ENCODE data around the gene MIEF1. TPM values are rescaled to one million over a fixed set of nuclear protein-coding genes. Genes with fewer than 3 reads are reported as not detected.

Gene MIEF1
- total RNA-seq, 1 experiment from 2014 or later: 29.9 TPM

DNA sequence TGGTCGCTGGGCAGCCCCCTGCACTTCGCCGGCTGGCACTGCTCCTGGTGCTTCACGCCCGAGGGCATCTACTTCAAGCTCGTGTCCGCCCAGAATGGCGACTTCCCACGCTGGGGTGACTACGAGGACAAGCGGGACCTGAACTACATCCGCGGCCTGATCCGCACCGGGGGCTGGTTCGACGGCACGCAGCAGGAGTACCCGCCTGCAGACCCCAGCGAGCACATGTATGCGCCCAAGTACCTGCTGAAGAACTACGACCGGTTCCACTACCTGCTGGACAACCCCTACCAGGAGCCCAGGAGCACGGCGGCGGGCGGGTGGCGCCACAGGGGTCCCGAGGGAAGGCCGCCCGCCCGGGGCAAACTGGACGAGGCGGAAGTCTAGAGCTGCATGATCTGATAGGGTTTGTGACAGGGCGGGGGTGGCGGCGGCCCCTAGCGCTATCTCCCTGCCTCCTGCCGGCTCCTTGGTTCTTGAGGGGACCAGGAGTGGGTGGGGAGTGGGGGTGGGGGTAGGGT is 13.5 kb upstream of the MIEF1 start:
- TF ChIP-seq, protein P1, sequence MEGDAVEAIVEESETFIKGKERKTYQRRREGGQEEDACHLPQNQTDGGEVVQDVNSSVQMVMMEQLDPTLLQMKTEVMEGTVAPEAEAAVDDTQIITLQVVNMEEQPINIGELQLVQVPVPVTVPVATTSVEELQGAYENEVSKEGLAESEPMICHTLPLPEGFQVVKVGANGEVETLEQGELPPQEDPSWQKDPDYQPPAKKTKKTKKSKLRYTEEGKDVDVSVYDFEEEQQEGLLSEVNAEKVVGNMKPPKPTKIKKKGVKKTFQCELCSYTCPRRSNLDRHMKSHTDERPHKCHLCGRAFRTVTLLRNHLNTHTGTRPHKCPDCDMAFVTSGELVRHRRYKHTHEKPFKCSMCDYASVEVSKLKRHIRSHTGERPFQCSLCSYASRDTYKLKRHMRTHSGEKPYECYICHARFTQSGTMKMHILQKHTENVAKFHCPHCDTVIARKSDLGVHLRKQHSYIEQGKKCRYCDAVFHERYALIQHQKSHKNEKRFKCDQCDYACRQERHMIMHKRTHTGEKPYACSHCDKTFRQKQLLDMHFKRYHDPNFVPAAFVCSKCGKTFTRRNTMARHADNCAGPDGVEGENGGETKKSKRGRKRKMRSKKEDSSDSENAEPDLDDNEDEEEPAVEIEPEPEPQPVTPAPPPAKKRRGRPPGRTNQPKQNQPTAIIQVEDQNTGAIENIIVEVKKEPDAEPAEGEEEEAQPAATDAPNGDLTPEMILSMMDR (IDR thresholded peaks at IDR 0.05): no peak
- TF ChIP-seq SIN3A (IDR thresholded peaks at IDR 0.05; ENCODE audit: borderline replicate concordance, insufficient read depth, low read depth, low read length) (no peak), TCF7L2 (IDR thresholded peaks at IDR 0.05; ENCODE audit: low read depth, low read length) (no peak), POLR2AphosphoS5 (IDR thresholded peaks at IDR 0.05; ENCODE audit: low read depth, low read length) (no peak)
- TF ChIP-seq, protein P2, sequence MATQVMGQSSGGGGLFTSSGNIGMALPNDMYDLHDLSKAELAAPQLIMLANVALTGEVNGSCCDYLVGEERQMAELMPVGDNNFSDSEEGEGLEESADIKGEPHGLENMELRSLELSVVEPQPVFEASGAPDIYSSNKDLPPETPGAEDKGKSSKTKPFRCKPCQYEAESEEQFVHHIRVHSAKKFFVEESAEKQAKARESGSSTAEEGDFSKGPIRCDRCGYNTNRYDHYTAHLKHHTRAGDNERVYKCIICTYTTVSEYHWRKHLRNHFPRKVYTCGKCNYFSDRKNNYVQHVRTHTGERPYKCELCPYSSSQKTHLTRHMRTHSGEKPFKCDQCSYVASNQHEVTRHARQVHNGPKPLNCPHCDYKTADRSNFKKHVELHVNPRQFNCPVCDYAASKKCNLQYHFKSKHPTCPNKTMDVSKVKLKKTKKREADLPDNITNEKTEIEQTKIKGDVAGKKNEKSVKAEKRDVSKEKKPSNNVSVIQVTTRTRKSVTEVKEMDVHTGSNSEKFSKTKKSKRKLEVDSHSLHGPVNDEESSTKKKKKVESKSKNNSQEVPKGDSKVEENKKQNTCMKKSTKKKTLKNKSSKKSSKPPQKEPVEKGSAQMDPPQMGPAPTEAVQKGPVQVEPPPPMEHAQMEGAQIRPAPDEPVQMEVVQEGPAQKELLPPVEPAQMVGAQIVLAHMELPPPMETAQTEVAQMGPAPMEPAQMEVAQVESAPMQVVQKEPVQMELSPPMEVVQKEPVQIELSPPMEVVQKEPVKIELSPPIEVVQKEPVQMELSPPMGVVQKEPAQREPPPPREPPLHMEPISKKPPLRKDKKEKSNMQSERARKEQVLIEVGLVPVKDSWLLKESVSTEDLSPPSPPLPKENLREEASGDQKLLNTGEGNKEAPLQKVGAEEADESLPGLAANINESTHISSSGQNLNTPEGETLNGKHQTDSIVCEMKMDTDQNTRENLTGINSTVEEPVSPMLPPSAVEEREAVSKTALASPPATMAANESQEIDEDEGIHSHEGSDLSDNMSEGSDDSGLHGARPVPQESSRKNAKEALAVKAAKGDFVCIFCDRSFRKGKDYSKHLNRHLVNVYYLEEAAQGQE (IDR thresholded peaks at IDR 0.05; ENCODE audit: insufficient read depth in 1 of 2, low read depth in 2 of 2, low read length in 1 of 2): no peak
- no TSS peak for BruUV-seq (replicated peaks)
- CTCF ChIA-PET: no interaction called here
- ATAC-seq (no peak), DNase-seq (ENCODE audit: low read depth, low spot score) (no peak)
- Histone ChIP-seq H3K36me3 (ENCODE audit: control insufficient read depth, insufficient read depth, low read length) (no peaks in the 10 kb centered on the region), H3K4me3 (ENCODE audit: low read depth in 2 of 2, low read length in 2 of 2) (no peak overlapping the region), H3K9me3 (ENCODE audit: control insufficient read depth, insufficient read depth, low read depth, low read length) (no peaks in the 10 kb centered on the region), H3K27me3 (ENCODE audit: control insufficient read depth, insufficient read depth, low read length) (no peaks in the 10 kb centered on the region), H3K27ac (ENCODE audit: low read length) (no peak overlapping the region), H3K4me1 (ENCODE audit: control insufficient read depth, insufficient read depth, low read length) (no peaks in the 10 kb centered on the region)
- intact Hi-C loops (cut with micrococcal nuclease; ENCODE audit: unreplicated experiment) (no loop called here), in situ Hi-C loops (cut with HindIII; ENCODE audit: low pct_unique_long_range_greater_than_20kb, low sequenced_read_pairs) (no loop called here)
- POLR2A ChIA-PET: no interaction called here

DNA sequence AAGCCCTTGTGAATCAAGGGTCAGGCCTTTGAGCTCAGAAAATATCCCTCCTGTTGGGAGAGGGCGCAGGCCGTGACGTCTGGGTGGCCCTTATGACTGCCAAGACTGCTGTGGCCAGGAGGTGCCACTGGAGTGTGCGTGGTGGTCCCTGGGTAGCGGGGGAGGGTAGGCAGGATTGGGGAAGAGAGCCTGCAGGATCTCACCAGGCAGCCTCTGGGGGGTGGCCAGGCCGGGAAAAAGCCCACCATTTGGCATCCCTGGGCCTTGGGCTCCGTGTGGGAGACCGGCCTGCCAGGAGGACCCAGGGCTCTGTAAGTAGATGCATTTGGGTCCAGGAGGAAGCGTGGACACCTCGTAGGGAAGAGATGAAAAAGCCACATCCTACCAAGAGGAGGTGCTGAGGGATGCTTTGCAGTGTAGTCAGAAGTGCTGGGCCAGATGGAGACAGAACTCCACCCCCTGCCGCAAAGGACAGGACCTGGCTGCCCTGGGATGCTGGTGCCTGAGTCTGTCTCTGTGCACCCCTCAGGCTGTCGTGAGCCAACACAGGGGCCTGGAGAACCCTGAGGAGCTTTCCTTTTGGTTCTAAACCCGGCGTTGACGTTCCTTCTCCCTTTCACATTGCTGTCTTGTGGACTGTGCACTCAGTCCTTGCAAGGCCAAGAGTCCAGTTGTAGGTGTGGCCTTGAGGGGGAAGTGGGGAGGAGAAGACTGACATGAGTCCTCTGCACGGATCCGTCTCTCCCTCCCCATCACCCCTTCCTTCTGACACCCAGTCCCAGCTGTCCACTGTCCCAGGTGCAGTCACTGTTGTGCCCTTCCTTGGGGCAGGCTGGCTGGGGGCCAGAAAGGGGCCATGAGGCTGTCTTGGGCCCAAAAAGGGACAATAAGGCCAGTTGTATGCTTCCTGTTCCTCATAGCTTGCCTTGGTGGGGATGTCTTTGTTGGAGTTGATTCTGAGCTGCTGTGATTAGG is 12.7 kb upstream of the MIEF1 start:
- no peak overlapping the region for H3K27ac ChIP-seq (ENCODE audit: low read length)
- POLR2A ChIA-PET: no interaction called here
- ATAC-seq (no peak), DNase-seq (ENCODE audit: low read depth, low spot score) (no peak)
- BruUV-seq (replicated peaks): no TSS peak
- H3K4me3 ChIP-seq (ENCODE audit: low read depth in 2 of 2, low read length in 2 of 2): no peak overlapping the region
- intact Hi-C loops (cut with micrococcal nuclease; ENCODE audit: unreplicated experiment) (no loop called here), in situ Hi-C loops (cut with HindIII; ENCODE audit: low pct_unique_long_range_greater_than_20kb, low sequenced_read_pairs) (no loop called here)
- H3K36me3 ChIP-seq (ENCODE audit: control insufficient read depth, insufficient read depth, low read length): no peaks in the 10 kb centered on the region
- H3K9me3 ChIP-seq (ENCODE audit: control insufficient read depth, insufficient read depth, low read depth, low read length): no peaks in the 10 kb centered on the region
- H3K4me1 ChIP-seq (ENCODE audit: control insufficient read depth, insufficient read depth, low read length): no peaks in the 10 kb centered on the region
- CTCF ChIA-PET: no interaction called here
- no peak for TF ChIP-seq SIN3A (IDR thresholded peaks at IDR 0.05; ENCODE audit: borderline replicate concordance, insufficient read depth, low read depth, low read length)
- no peak for TF ChIP-seq TCF7L2 (IDR thresholded peaks at IDR 0.05; ENCODE audit: low read depth, low read length)
- TF ChIP-seq, protein P1 (IDR thresholded peaks at IDR 0.05): no peak
- TF ChIP-seq, protein P2 (IDR thresholded peaks at IDR 0.05; ENCODE audit: insufficient read depth in 1 of 2, low read depth in 2 of 2, low read length in 1 of 2): no peak
- TF ChIP-seq POLR2AphosphoS5 (IDR thresholded peaks at IDR 0.05; ENCODE audit: low read depth, low read length): no peak
- no peaks in the 10 kb centered on the region for H3K27me3 ChIP-seq (ENCODE audit: control insufficient read depth, insufficient read depth, low read length)

Measured in Panc1 (cell line).